GM18858 (cell line): ENCODE data around the gene EZR.

Experiments used
- ATAC-seq: cut with Tn5 transposase; IDR thresholded peaks from one replicate; pipeline ENCODE4 v1.9.1; 2021; ENCODE audit not compliant: unreplicated experiment

EZR gene

GRCh38 chr6:158764183-158764849, 54.9 kb downstream of the EZR start:
- no peak for ATAC-seq

DNA sequence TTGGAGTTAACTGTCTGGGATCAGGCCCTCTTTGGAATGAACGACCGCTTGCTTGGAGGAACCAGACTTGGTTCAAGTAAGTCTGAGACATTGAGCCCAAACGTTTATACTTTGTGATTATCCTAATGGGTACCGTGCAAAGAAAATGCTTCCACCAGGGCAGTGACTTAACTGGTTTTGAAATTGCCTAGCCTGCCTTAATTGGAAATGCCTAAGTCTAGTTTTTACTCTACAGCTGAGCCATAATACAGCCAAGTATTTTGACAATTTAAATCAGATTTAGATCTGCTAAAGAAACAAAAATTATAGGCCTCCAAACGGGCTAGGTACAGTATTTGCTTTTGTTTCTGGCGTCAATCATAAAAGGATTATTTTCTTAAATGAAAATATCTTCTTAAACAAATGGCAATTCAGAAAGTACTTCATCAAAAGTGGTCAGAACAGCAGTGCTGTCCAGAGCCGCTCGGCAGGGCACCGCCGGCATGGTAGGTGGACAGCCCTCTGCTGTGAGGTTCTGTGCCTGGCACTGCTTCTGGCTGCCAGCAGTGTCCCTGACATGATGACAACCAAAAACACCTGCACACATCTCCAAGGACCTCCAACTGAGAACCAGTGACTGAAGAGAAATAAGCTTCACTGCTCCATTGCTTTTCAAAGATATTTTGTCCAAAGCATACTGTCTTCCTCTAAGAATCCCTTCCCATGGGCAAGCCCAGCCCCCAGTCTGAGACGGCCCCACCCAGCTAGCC, 55.6 kb downstream of the EZR start:
- no peak for ATAC-seq

DNA sequence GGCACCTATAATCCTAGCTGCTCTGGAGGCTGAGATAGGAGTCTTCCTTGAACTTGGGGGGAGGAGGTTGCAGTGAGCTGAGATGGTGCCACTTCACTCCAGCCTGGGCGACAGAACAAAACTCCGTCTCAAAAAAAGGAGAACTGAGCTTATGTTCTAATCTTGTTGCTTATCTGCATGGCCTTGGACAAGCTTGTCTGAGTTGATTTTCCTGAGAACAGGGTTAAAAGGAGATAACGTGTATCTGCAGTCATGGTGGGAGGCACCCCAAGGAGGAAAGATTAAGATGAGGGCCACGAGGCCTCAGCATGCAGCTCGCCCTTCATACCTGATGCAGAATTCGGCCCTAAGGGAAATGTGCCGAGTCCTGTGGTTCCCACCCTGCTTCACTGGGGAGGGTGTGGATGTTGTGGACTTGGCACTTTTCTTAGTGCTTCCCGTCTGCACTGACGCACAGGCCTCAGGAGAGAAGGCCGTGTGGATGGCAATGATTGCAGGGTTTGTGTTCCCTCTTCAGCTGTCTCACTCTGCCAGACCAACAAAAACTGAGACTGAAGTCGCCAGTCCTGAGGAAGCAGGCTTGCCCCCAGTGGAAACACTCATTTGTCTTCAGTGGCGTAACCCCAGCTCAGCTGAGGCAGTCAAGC, 56.3 kb downstream of the EZR start:
- no peak for ATAC-seq

GRCh38 chr6:158761746-158762145, 57.4 kb downstream of the EZR start:
- no peak for ATAC-seq

GRCh38 chr6:158760618-158761250, 58.4 kb downstream of the EZR start:
- no peak for ATAC-seq

GRCh38 chr6:158759966-158760617, 59.1 kb downstream of the EZR start:
- ATAC-seq = no peak

DNA sequence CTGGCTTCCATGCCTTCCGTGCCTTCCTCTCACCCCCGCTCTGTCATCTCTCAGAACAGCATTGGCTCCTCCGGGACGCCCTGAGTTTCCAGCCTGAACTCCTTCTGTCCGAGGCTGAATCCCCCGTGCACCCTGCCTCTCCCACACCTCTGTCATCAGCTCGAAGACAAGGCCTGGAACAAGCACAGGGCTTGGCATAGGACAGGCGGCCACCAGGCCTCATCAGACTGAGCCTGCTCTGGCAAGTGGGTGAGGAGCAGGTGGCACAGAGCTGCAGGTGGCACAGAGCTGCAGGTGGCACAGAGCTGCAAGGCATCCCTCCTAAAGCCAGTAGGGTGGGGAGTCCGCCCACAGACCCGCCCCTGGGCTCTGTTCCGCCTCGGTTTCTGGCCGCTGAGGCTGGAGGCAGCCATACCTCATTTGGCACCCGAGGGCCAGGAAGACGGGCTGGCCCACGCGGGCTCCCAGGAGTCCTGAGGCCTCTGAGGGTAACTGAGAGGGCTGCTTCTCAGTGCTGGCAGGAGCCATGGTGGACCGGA, 60.2 kb downstream of the EZR start:
- no peak for ATAC-seq

DNA sequence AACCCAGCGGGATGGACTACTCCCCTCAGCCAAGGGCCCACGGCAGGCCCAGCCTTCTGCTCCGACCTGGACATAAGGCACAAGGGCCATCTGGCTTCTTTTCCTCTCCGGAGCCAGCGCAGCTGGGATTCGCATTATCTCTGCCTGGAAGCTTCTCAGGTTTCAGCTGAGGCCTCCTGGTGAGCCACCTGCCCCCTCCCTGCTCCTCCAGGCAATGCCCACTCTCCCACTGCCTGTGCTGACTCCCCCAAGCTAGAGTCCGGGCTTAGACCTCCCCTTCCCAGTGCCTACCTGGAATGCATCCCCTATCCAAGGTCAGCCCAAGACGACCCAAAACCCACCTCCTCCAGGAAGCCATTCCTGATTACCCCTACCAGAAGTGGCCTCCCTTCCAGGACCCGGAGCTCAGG, 60.7 kb downstream of the EZR start:
- ATAC-seq = no peak

GRCh38 chr6:158757753-158758090, 61.4 kb downstream of the EZR start:
- ATAC-seq = no peak

DNA sequence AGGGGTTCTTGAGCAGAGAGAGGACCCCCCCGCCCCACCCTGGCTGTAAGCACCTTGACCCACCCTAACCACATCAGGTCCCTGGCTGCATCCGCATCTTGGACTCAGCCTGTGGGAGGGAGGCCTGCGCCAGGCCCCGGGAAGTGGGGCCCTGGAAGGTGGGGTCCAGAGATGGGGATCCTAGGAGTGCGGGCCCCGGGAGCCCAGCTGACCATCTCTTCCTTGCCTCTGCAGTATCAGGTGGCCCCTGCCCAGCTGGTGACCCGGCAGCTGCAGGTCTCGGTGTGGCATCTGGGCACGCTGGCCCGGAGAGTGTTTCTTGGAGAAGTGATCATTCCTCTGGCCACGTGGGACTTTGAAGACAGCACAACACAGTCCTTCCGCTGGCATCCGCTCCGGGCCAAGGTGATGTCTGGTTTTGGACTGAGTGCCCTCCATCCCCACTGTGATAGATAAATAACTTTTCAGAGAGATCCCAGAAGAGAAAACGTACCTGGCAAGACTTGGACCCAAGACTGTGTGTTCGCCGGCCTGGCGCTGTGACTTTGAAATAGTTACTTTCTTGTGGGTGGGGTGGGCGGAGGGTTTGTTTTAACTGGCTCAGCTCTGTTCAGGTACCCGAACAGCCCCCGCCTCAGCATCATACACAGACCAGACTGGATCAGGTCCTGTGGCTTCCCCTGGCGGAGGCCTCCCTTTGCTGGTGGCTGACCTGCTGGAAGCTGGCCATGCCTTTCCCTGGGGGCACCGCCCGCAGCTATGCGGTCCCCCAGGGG, 62.0 kb downstream of the EZR start:
- no peak for ATAC-seq

- ATAC-seq = no peak
Measured at GRCh38 chr6:158756126-158756525, 63.0 kb downstream of the EZR start.

- no peak for ATAC-seq
Measured at GRCh38 chr6:158755636-158756035, 63.5 kb downstream of the EZR start.

DNA sequence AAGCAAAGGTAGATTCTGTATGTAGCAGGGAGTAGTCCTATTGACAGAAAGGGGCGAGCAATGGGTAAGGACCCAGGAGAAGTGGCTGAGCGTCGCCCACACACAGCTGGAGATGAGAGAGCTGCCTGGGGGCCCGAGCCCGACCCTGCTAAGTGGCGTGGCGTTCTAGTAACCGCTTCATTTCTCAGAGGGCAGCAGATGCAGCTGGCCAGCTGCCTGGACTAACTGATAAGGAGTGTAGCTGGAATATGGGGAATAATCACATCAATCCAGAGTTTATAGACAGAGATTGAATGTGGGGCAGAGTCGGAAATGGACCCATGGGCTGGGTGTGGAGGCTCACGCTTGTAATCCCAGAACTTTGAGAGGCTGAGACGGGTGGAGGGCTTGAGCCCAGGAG, 64.4 kb downstream of the EZR start:
- no peak for ATAC-seq

- ATAC-seq = no peak
Measured at GRCh38 chr6:158753811-158754210, 65.4 kb downstream of the EZR start.

- ATAC-seq = no peak
Measured at GRCh38 chr6:158752613-158753012, 66.6 kb downstream of the EZR start.

- no peak for ATAC-seq
Measured at GRCh38 chr6:158751921-158752320, 67.2 kb downstream of the EZR start.

DNA sequence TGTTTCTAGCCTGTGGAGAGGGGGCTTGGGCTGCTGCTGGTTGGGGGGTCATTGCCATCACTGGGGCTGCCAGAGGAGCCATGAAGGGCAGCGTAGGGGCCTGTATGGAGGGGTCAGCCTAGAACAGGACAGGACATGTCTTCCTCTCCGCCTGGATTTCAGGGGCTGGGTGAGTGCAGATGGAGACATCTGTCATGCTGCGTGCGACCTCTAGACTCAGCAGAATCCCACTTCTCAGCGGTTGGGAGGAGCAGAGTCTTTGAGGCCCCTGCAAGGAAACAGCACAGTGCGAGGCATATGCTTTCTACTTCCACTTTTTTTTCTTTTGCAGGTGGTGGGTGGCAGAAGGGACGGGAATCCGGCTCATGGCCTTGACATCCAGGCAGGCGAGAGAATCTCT, 67.9 kb downstream of the EZR start:
- no peak for ATAC-seq

GRCh38 chr6:158744986-158745430, 74.2 kb downstream of the EZR start:
- no peak for ATAC-seq

DNA sequence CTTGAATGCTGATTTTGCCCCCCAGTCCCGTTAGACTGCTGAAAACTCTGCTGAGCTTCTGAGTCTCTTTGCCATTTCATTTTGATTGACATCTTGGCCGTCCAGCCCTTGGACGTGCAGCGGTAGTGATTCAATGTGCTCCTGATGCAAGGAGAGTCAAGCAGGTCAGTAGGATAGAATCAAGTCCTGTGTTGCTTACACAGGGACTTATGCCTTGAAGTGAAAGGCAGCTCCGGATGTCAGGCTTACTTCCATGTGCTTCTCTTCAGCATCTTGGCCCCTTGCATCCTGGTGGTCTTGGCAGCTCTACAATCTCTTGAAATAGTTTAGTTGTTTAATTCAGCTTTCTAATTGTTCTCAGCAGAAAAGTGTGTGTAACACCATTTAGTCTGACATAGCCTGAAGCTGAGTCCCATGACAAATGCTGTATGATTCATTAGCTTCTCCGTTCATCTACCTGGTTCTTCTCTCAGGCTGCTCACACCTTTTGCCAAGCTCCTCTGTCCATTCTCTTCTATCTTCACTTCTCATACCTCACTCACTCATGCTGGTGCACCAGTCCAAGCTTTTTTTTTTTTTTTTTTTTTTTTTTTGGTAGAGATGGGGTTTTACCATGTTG, 76.0 kb downstream of the EZR start:
- no peak for ATAC-seq

DNA sequence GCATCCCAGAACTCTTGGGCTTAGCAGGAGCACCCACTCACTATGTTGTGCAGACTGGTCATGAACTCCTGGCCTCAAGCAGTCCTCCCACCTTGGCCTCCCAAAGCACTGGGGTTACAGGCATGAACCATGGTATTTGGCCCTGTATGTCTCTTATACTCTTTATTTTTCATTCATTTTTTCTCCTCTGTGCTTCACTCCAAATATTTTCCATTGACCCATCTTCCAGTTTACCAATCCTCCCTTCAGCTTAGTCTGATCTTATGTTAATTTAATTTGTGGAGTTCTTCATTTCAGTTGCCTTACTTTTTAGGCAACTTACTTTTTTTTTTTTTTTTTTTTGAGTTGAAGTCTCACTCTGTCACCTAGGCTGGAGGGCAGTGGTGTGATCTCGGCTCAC, 79.5 kb downstream of the EZR start:
- ATAC-seq = no peak
